HepG2 (cell line): ENCODE data around the gene THEM5. TPM values are rescaled to one million over a fixed set of nuclear protein-coding genes. Genes with fewer than 3 reads are reported as not detected.

Source experiments
- ATAC-seq: fragments of 200-7000 bp; cut with Tn5 transposase; 3 replicates; pipeline ENCODE4 v1.9.1; 2020; ENCODE audit warnings: mild to moderate bottlenecking, moderate library complexity
- BruUV-seq: library from RNA; stranded (reverse); fragments of 400-500 nt; replicated peaks from 2 replicates; lab custom pipeline; 2021; lab: Mats Ljungman, UMichigan
- CTCF ChIA-PET: fragments of 300-600 bp; formaldehyde crosslinking; extraction: SDS; loops from one replicate; lab custom pipeline; 2021; ENCODE audit warnings: low total read pairs, inconsistent platforms, low intra/inter-chr PET ratio; lab: Yijun Ruan, JAX
- POLR2A ChIA-PET: fragments of 350-600 bp; sonication (Branson Sonifier 250); formaldehyde crosslinking; loops from one replicate; lab custom pipeline; 2020; ENCODE audit warnings: antibody characterized with exemption, inconsistent platforms; lab: Yijun Ruan, JAX
- DNase-seq: peaks from one replicate; pipeline ENCODE4 v3.0.0-alpha.2; 2015; ENCODE audit warnings: low spot score
- FAIRE-seq: peaks from 3 replicates; lab custom pipeline; 2011; peaks lifted over from hg19 to GRCh38; lab: Jason Lieb, UNC
- H2AFZ ChIP-seq: one replicate; pipeline ENCODE4 v1.6.1; 2011; ENCODE audit warnings: low read length, inconsistent platforms
- H3K27ac ChIP-seq: fragments of 300-600 bp; 3 replicates; pipeline ENCODE4 v1.8.0; 2011; ENCODE audit warnings: mixed run types, mild to moderate bottlenecking, mixed read lengths, low read length, inconsistent platforms; ENCODE audit not compliant: insufficient read depth; ENCODE audit errors: extremely low read length
- H3K27me3 ChIP-seq, 2 experiments: fragments of 200-600 bp in 1 of 2; 2 replicates in 1 of 2; 3 replicates in 1 of 2; pipeline versions ENCODE4 v1.6.0 to v1.8.0; 2011; ENCODE audit warnings: low read length in 2 of 2, mild to moderate bottlenecking in 2 of 2, moderate library complexity in 2 of 2, inconsistent platforms in 1 of 2; ENCODE audit not compliant: insufficient read depth in 2 of 2, control insufficient read depth in 1 of 2
- H3K36me3 ChIP-seq, 2 experiments: fragments of 200-600 bp in 1 of 2; replicated peaks in 1 of 2; 2 replicates in 1 of 2; 3 replicates in 1 of 2; pipeline versions ENCODE4 v1.5.1 to v1.8.0; 2011; ENCODE audit warnings: low read length in 2 of 2, inconsistent platforms in 1 of 2; ENCODE audit not compliant: insufficient read depth in 2 of 2, control insufficient read depth in 1 of 2
- H3K4me1 ChIP-seq: 2 replicates; pipeline ENCODE4 v1.5.1; 2012; ENCODE audit warnings: low read length, inconsistent platforms; ENCODE audit not compliant: insufficient read depth
- H3K4me2 ChIP-seq: 2 replicates; pipeline ENCODE4 v1.6.0; 2011; ENCODE audit warnings: low read depth, low read length, inconsistent platforms
- H3K4me3 ChIP-seq, 3 experiments: fragments of 200-600 bp in 1 of 3; sonication (generic), shearing (Covaris generic) in 1 of 3; replicated peaks in 1 of 3; 2 replicates each; pipeline ENCODE4 v1.5.1; 2011 to 2016; ENCODE audit warnings: low read length in 3 of 3, inconsistent platforms in 2 of 3, low read depth in 2 of 3, mild to moderate bottlenecking in 2 of 3, control low read depth in 1 of 3, mixed read lengths in 1 of 3; ENCODE audit not compliant: insufficient read depth in 1 of 3
- H3K79me2 ChIP-seq: one replicate; pipeline ENCODE4 v1.6.1; 2011; ENCODE audit warnings: low read length, inconsistent platforms; ENCODE audit not compliant: insufficient read depth
- H3K9ac ChIP-seq: 2 replicates; pipeline ENCODE4 v1.6.0; 2011; ENCODE audit warnings: mild to moderate bottlenecking, low read depth, low read length, inconsistent platforms; ENCODE audit not compliant: insufficient read depth
- H3K9me3 ChIP-seq: 2 replicates; pipeline ENCODE4 v1.5.1; 2012; ENCODE audit warnings: mild to moderate bottlenecking, low read length
- H4K20me1 ChIP-seq: 2 replicates; pipeline ENCODE4 v1.6.0; 2011; ENCODE audit warnings: inconsistent platforms, mild to moderate bottlenecking, low read length, moderate library complexity; ENCODE audit not compliant: insufficient read depth
- AHR ChIP-seq: IDR thresholded peaks from 2 replicates; pipeline ENCODE4 v1.6.1; 2018; ENCODE audit warnings: missing genetic modification reagents, missing compliant biosample characterization
- MLX ChIP-seq: IDR thresholded peaks from 2 replicates; pipeline ENCODE4 v1.6.1; 2016
- NBN ChIP-seq: fragments of 450-650 bp; conservative IDR thresholded peaks from 2 replicates; pipeline ENCODE4 v1.6.1; 2017
- NCOA2 ChIP-seq: sonication (generic); formaldehyde crosslinking; IDR thresholded peaks from 2 replicates; pipeline ENCODE4 v1.8.0; 2022; ENCODE audit warnings: inconsistent platforms
- NPAS2 ChIP-seq: sonication (generic); formaldehyde crosslinking; IDR thresholded peaks from 2 replicates; pipeline ENCODE4 v1.8.0; 2022; ENCODE audit warnings: mild to moderate bottlenecking, missing genetic modification reagents, borderline replicate concordance
- ONECUT2 ChIP-seq: sonication (generic); formaldehyde crosslinking; IDR thresholded peaks from 2 replicates; pipeline ENCODE4 v1.4.0; 2020; ENCODE audit warnings: missing genetic modification reagents
- POGZ ChIP-seq: sonication (generic); formaldehyde crosslinking; IDR thresholded peaks from 2 replicates; pipeline ENCODE4 v1.4.0; 2020; ENCODE audit warnings: mild to moderate bottlenecking, missing genetic modification reagents
- PRPF4 ChIP-seq: fragments of 200-400 bp; formaldehyde crosslinking; IDR thresholded peaks from 2 replicates; pipeline ENCODE4 v1.6.1; 2016; ENCODE audit warnings: low read length, low read depth; ENCODE audit not compliant: poor library complexity, severe bottlenecking
- REL ChIP-seq: sonication (generic); formaldehyde crosslinking; conservative IDR thresholded peaks from 2 replicates; pipeline ENCODE4 v1.8.0; 2022; ENCODE audit warnings: mild to moderate bottlenecking, missing genetic modification reagents, moderate library complexity
- RFXAP ChIP-seq: sonication (generic); formaldehyde crosslinking; IDR thresholded peaks from 2 replicates; pipeline ENCODE4 v1.4.0; 2020; ENCODE audit warnings: missing genetic modification reagents, borderline replicate concordance
- TAF1 ChIP-seq: sonication (generic); formaldehyde crosslinking; IDR thresholded peaks from 2 replicates; pipeline ENCODE4 v1.4.0; 2020; ENCODE audit warnings: missing genetic modification reagents
- TFDP2 ChIP-seq: sonication (generic); formaldehyde crosslinking; IDR thresholded peaks from 2 replicates; pipeline ENCODE4 v1.4.0; 2020; ENCODE audit warnings: missing genetic modification reagents
- TFE3 ChIP-seq: IDR thresholded peaks from 2 replicates; pipeline ENCODE4 v1.6.1; 2016
- ZNF382 ChIP-seq: sonication (generic); formaldehyde crosslinking; IDR thresholded peaks from 2 replicates; pipeline ENCODE4 v1.5.0; 2020; ENCODE audit warnings: missing genetic modification reagents, mild to moderate bottlenecking, borderline replicate concordance
- ZNF740 ChIP-seq: sonication (generic); formaldehyde crosslinking; IDR thresholded peaks from 2 replicates; pipeline ENCODE4 v1.4.0; 2020; ENCODE audit warnings: missing genetic modification reagents
- ZNF781 ChIP-seq: sonication (generic); formaldehyde crosslinking; IDR thresholded peaks from 2 replicates; pipeline ENCODE4 v1.5.1; 2020; ENCODE audit warnings: borderline replicate concordance, mild to moderate bottlenecking, missing genetic modification reagents; ENCODE audit errors: not compliant biosample characterization
- ZNF850 ChIP-seq: sonication (generic); formaldehyde crosslinking; conservative IDR thresholded peaks from 2 replicates; pipeline ENCODE4 v1.9.0; 2021; ENCODE audit warnings: mild to moderate bottlenecking, missing genetic modification reagents
- ZNF878 ChIP-seq: sonication (generic); formaldehyde crosslinking; IDR thresholded peaks from 2 replicates; pipeline ENCODE4 v1.8.1; 2023; ENCODE audit warnings: mild to moderate bottlenecking, missing genetic modification reagents, moderate library complexity
- WGBS: methylation state at CpG from one replicate; pipeline ENCODE4 v1.1.6; 2017; ENCODE audit warnings: low lambda C conversion rate; 5-methylcytosine and 5-hydroxymethylcytosine counted together
- in situ Hi-C: cut with HindIII; loops from 2 replicates; pipeline ENCODE4 v1.10.0; 2017; ENCODE audit warnings: low pct_unique_long_range_greater_than_20kb; ENCODE audit not compliant: extremely low pct_ligation_motif_present
- intact Hi-C: fragments of 100-400 bp; cut with micrococcal nuclease; formaldehyde crosslinking; loops from one replicate; pipeline ENCODE4 v1.10.0; 2022; ENCODE audit not compliant: unreplicated experiment
- polyA plus RNA-seq, 8 experiments: library from polyadenylated mRNA; depleted of rRNA in 3 of 8; stranded (reverse) in 7 of 8; unstranded in 1 of 8; fragments of >200 nt; fragmentation: Illumina TruSeq in 4 of 8; extraction: Trizol in 4 of 8; gene quantifications; 2 replicates each; pipeline versions ENCODE4 v1.2.1 to v1.2.3, GENCODE V29; 2011 to 2016; ENCODE audit warnings: low read depth in 4 of 8, missing spikeins in 1 of 8, mixed read lengths in 1 of 8; ENCODE audit not compliant: insufficient read depth in 1 of 8
- total RNA-seq, 5 experiments: library from RNA; depleted of rRNA; stranded (reverse); fragments of >200 nt; fragmentation: Illumina TruSeq; extraction: Trizol; gene quantifications; 2 replicates each; pipeline ENCODE4 v1.2.3, GENCODE V29; 2016; ENCODE audit warnings: low read depth in 1 of 5

The THEM5 gene
- total and polyA plus RNA-seq, 2 of the 13 experiments (the other 11 are each of a cell fraction or from before 2014, with no cell fraction given), result not detected

- no peak for TF ChIP-seq ZNF878
These were observed 6.4 kb upstream of the THEM5 start (continued) for GRCh38 chr1:151859891-151860293.

GRCh38 chr1:151858886-151859665 is 5.6 kb upstream of the THEM5 start:
- H2AFZ ChIP-seq, result no peak overlapping the region
- no peak overlapping the region for H3K9ac ChIP-seq
- intact Hi-C loops (no loop called here), in situ Hi-C loops (no loop called here)
- H3K4me3 ChIP-seq, result no peak overlapping the region
- H3K36me3 ChIP-seq, result no peaks in the 10 kb centered on the region
- H3K27ac ChIP-seq, result no peak overlapping the region
- no peak for ATAC-seq
- no peak for FAIRE-seq
- H3K27me3 ChIP-seq, result peaks cover 0 to 1% of the 10 kb centered on the region in 2 experiments; a peak in 2 of 5 replicates
- no peaks in the 10 kb centered on the region for H4K20me1 ChIP-seq
- no peak overlapping the region for H3K4me2 ChIP-seq
- ChIA-PET CTCF (no interaction called here), POLR2A (no interaction called here)
- H3K9me3 ChIP-seq, result no peaks in the 10 kb centered on the region
- H3K79me2 ChIP-seq, result no peaks in the 10 kb centered on the region
- H3K4me1 ChIP-seq, result no peaks in the 10 kb centered on the region
- WGBS, result 79% methylated on average over 4 of the region's 6 CpGs
- BruUV-seq, result no TSS peak
- no peak for DNase-seq
- TF ChIP-seq RFXAP (CRISPR knock-in tag) (no peak), ZNF781 (CRISPR knock-in tag) (no peak), ZNF740 (CRISPR knock-in tag) (no peak), AHR (CRISPR knock-in tag) (no peak), REL (CRISPR knock-in tag) (no peak), ZNF382 (CRISPR knock-in tag) (no peak), TFDP2 (CRISPR knock-in tag) (no peak), TFE3 (CRISPR knock-in tag) (no peak), POGZ (CRISPR knock-in tag) (no peak), ZNF850 (CRISPR knock-in tag) (no peak), ONECUT2 (CRISPR knock-in tag) (no peak), NPAS2 (CRISPR knock-in tag) (no peak), PRPF4 (no peak), NCOA2 (no peak), TAF1 (CRISPR knock-in tag) (no peak), NBN (no peak), MLX (CRISPR knock-in tag) (no peak)
